ENCODE results near the gene IL4I1. TPM values are rescaled to one million over a fixed set of nuclear protein-coding genes. Genes with fewer than 3 reads are reported as not detected.

Gene IL4I1
- total RNA-seq, 1 experiment from 2014 or later = 0.61 TPM

- Histone ChIP-seq H3K27ac (ENCODE audit: insufficient read length, low read depth, low read length) (no peak overlapping the region), H3K4me1 (ENCODE audit: insufficient read depth, low read length) (no peaks in the 10 kb centered on the region; the same call in 1 of the 2 replicates), H4K20me1 (ENCODE audit: control insufficient read depth, insufficient read depth, insufficient read length) (peaks cover 3% of the 10 kb centered on the region), H3K23ac (ENCODE audit: insufficient read length, low read depth, low read length) (no peak overlapping the region), H4K8ac (replicated peaks; ENCODE audit: insufficient read length, low read depth, low read length) (no peak overlapping the region), H2BK20ac (ENCODE audit: low read depth, low read length, poor library complexity, severe bottlenecking) (no peak overlapping the region), H3K79me2 (ENCODE audit: insufficient read depth, low read length) (peaks cover 6% of the 10 kb centered on the region; the same call in 1 of the 2 replicates), H3K14ac (ENCODE audit: insufficient read depth, low read length) (no peak overlapping the region), H2BK15ac (ENCODE audit: low read depth, low read length) (no peak overlapping the region), H3K23me2 (ENCODE audit: insufficient read length, low read depth, low read length, poor library complexity, severe bottlenecking) (peaks cover 10% of the 10 kb centered on the region), H3K4ac (ENCODE audit: low read depth, low read length) (no peak overlapping the region), H2BK120ac (ENCODE audit: low read depth, low read length, poor library complexity, severe bottlenecking) (no peak overlapping the region), H2BK12ac (ENCODE audit: insufficient read length, low read depth, low read length) (no peak overlapping the region), H2AFZ (ENCODE audit: low read length) (no peak overlapping the region), H3T11ph (ENCODE audit: low read length) (no peak overlapping the region), H3K9me3 (ENCODE audit: control insufficient read depth, low read depth, low read length) (no peaks in the 10 kb centered on the region), H3K18ac (ENCODE audit: insufficient read length, low read depth, low read length) (no peak overlapping the region), H2BK5ac (ENCODE audit: insufficient read length, low read length) (no peak overlapping the region), H3K56ac (ENCODE audit: insufficient read length, low read depth, low read length) (no peak overlapping the region), H3K4me2 (ENCODE audit: insufficient read depth, insufficient read length, low read length) (no peak overlapping the region), H3K27me3 (ENCODE audit: insufficient read depth, low read length) (no peaks in the 10 kb centered on the region), H2AK5ac (ENCODE audit: insufficient read length, low read length) (no peak overlapping the region), H3K79me1 (ENCODE audit: insufficient read depth, low read depth, low read length, poor library complexity, severe bottlenecking) (peaks cover 6% of the 10 kb centered on the region), H4K91ac (ENCODE audit: insufficient read length, low read depth, low read length) (no peak overlapping the region), H4K5ac (ENCODE audit: insufficient read length, low read depth, low read length) (no peak overlapping the region), H3K9ac (ENCODE audit: extremely low read depth, insufficient read length, low read length) (no peak overlapping the region)
- H3K4me1 Mint-ChIP-seq = peaks cover 17 to 20% of the 10 kb centered on the region in 2 experiments
- no peak for DNase-seq
- H3K4me3 Mint-ChIP-seq = no peak overlapping the region; a peak in 1 of 5 replicates
- H3K36me3 Mint-ChIP-seq (ENCODE audit: insufficient read depth in 1 of 3, low read depth in 3 of 3) = peaks cover 24 to 29% (median 25%) of the 10 kb centered on the region in 3 experiments
- peaks cover 0 to 4% of the 10 kb centered on the region in 2 experiments; a peak in 2 of 5 replicates for H3K9me3 Mint-ChIP-seq
- no peak overlapping the region; a peak in 1 of 7 replicates for H3K27ac Mint-ChIP-seq
- WGBS (ENCODE audit: extremely low coverage, insufficient read length, low lambda C conversion rate) = no CpG with 5 or more reads among the region's 10 CpGs
- no peaks in the 10 kb centered on the region; the same call in 1 of the 2 replicates for H3K27me3 Mint-ChIP-seq (ENCODE audit: low read depth)
- TF ChIP-seq, protein P1, sequence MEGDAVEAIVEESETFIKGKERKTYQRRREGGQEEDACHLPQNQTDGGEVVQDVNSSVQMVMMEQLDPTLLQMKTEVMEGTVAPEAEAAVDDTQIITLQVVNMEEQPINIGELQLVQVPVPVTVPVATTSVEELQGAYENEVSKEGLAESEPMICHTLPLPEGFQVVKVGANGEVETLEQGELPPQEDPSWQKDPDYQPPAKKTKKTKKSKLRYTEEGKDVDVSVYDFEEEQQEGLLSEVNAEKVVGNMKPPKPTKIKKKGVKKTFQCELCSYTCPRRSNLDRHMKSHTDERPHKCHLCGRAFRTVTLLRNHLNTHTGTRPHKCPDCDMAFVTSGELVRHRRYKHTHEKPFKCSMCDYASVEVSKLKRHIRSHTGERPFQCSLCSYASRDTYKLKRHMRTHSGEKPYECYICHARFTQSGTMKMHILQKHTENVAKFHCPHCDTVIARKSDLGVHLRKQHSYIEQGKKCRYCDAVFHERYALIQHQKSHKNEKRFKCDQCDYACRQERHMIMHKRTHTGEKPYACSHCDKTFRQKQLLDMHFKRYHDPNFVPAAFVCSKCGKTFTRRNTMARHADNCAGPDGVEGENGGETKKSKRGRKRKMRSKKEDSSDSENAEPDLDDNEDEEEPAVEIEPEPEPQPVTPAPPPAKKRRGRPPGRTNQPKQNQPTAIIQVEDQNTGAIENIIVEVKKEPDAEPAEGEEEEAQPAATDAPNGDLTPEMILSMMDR (conservative IDR thresholded peaks at IDR 0.05) = no peak
Measured at GRCh38 chr19:49847731-49848696, 48.7 kb downstream of the IL4I1 start.

Measured in H9 (cell line).